ENCODE results near the gene CTRL.
A peak's percentile ranks its signal among the peaks of the same experiment; 100 is the strongest.
"Not testable (repeated sequence)": the region's sequence is repeated elsewhere in the genome, so short reads cannot be mapped to it uniquely, and the experiment has no call there.

CTRL gene

DNA sequence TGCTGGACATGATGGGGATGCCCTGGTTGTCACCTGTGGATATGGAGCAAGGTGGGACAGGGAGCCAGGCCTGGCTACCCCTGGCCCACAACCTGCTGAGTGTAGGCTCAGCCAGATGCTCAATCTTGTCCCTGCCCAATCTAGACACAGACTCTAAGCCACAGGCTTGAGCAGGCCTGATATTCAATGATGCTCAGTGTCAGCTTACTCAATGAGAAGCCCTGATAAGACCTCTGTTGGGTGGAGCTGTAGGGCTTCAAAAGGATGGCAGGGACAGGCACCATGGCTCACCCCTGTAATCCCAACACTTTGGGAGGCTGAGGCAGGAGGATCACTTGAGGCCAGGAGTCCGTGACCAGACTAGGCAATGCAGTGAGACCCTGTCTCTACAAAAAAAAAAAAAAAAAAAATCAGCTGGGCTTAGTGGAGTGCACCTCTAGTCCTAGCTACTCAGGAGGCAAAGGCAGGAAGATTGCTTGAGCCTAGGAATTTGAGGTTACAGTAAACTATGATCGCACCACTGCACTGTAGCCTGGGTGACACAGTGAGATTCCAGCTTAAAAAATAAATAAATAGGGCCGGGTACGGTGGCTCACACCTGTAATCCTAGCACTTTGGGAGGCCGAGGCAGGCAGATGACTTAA lies 8.9 kb upstream of the CTRL start:
- no peak for DNase-seq (ENCODE audit: low read depth)

DNA sequence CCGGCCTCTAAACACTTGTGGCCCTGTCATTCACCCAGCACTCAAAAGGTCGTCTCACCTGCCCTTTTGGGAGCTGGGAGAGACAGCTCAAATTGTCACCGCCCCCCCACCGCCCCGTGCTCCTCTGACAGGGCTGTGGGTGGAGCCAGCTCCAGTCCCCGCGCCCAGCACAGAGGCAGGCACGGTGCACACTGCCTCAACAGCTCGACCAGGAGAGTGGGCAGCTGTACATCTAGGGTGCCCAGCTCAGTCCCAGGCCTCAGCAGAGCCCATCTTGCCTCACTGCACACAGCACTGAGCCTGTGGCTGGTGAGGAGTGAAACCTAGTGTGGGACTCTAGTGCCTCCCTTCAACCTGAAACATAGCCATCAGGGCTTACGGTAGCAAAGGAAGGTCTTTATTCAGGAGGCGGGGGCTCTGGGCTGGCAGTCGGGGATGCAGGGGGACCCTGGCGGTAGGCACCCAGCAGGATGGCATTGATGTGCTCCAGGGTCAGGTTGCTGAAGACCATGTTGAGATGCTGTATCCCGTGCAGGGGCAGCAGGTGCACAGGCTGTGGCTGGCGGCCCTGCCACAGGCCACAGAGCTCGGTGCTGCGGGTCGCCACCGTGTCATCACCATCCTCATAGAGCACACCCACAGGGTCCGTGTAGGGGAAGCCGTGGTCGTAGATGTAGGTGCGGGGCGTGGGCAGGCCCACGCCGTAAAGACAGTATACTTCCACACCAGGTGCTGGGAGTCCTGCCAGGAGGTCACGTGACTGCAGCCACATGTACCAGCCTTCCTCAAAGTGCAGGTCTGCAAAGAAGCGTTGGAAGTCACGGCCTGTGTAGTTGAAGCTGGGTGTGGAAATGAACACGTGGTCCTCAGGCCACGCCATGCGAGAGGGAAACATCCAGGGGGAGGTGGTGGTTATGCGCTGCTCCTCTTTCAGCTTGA lies 8.1 kb upstream of the CTRL start:
- peak; percentile 43 for DNase-seq (ENCODE audit: low read depth)

DNA sequence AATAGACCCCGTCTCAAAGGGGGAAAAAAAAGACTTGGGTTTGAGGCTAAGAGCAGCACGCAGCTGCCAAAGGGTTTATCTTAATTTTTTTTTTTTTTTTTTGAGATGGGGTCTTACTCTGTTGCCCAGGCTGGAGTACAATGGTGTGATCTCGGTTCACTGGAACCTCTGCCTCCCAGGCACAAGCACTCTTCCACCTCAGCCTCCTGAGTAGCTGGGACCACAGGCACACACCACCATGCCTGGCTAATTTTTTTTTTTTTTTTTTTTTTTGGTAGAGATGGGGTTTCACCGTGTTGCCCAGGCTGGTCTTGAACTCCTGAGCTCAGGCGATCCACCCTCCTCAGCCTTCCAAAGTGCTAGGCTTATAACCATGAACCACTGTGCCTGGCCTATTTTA lies 6.1 kb upstream of the CTRL start:
- DNase-seq (ENCODE audit: low read depth): not testable (repeated sequence)

DNA sequence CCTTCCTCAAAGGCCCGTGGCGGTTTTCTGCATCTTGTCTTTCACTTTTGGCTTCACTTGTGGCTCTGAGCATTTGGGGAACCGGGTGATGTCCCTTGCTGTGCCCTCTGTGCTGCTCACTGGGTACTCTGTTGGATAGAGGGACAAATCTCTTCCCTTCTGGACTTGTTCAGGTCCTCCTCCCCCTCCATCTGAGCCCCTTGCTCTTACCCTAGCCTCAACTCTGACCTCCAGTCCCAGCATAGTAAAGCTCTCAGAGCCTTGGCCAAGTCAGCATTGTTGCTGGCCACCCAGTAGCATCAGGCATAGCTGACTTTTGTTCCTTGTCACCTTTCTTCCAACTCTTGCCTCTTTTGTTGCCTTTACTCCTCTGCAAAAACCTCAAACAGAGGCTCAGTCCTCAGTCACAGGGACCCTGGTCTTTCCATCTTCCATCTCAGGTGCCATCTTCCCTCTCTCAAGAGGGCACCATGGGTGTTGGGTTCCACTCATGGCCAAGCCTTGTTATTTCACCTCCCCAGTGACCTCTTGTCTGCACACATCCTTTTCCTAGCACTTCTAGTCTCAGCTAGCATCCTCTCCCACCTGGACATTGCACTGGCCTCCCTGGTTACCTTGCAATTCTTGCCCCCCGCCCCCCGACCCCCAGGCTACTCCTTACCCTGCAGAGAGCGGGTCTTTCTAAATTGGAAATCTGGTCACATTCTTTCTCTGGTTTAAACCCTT lies 5.4 kb upstream of the CTRL start:
- DNase-seq (ENCODE audit: low read depth): peak; percentile 72

DNA sequence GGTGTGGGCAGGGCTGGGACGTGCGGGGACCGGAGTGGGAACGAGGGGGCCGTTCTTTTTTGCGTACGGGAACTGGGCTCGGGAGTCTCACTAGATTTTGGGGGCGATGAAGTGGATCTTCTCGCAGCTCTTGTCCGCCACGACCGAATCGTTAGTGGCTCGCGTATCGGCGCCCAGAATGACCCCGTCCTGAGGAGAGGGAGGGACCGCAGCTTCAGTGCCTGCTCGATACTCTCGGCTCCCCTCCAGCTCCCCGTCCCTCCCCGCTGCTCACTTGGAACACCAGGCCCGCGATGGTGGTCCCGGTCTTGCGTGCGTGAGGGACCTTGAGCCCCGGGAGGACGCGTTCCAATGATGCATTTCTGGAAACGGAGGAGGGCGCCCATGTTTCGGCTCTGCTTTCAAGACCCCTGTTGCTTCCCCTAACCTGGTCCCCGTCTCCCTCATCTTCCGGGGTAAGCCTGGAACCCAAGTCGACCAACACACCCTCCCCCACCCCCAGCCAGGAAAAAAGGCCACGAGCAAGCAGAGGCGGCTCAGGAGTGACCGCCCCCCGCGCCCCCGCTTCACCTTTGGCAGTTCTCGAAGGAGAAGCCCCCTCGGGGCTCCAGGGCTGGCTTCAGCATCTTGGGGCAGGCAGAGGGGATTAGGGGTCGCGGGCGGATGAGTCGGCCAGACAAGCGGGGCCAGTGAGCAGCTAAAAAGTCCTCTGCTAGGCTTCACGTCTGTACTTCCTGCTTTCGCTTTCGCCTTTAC lies 4.6 kb upstream of the CTRL start, which contains the start of gene PSMB10:
Gene PSMB10 (minus strand): TSS at position 727 of the 756 bp plus-strand sequence. CDS start 101 bp downstream, at position 626.
- DNase-seq (ENCODE audit: low read depth): peak; percentile 44

DNA sequence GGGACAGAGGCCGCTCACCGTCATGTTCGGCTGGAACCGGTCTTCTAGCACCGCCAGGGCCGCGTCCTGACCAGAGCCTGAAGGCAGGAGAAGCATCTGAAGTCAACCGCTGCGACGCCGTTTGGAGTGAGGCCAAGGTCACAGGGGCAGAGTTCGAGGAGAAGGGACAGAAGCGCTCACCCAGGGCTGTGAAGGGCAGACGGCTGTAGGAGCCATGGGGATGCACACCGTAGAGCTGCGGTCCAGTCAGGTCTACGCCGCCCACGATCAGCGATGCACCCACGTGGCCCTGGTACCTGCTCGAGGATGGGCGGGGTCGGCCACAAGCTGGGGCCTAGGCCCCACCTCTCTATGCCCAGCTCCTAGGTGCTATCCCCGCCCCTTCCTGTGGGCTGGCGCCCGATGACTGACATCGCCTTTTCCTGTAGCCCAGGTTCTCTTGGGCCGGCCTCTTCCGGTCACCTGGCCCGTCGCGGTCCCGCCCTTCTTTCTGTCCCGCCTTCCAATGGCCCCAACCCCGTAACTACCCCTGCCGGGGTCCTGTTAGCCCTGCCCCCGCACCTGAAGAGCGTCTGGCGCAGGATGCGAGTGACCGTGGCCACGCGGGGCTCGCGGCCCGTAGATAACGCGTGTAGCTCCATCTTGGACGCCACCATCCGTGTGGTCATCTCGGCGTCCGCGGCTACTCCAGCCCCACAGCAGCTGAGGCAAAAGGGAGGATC lies 3.9 kb upstream of the CTRL start:
- peak; percentile 95 for DNase-seq (ENCODE audit: low read depth)

DNA sequence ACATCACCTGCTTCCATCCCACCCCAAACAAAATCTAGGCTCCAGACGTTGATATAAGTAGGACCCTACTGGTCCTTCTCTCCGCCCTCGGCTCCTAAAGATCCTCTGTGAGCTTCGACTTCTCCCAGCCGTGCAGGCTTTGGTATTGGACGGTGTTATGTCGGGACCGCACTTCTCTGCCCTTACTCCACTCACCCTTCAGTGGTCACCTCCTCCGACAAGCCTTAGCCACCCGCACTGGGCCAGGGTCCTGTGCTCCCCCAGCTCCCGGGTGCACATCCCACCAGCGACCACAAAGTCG lies 3.4 kb upstream of the CTRL start:
- no peak for DNase-seq (ENCODE audit: low read depth)

DNA sequence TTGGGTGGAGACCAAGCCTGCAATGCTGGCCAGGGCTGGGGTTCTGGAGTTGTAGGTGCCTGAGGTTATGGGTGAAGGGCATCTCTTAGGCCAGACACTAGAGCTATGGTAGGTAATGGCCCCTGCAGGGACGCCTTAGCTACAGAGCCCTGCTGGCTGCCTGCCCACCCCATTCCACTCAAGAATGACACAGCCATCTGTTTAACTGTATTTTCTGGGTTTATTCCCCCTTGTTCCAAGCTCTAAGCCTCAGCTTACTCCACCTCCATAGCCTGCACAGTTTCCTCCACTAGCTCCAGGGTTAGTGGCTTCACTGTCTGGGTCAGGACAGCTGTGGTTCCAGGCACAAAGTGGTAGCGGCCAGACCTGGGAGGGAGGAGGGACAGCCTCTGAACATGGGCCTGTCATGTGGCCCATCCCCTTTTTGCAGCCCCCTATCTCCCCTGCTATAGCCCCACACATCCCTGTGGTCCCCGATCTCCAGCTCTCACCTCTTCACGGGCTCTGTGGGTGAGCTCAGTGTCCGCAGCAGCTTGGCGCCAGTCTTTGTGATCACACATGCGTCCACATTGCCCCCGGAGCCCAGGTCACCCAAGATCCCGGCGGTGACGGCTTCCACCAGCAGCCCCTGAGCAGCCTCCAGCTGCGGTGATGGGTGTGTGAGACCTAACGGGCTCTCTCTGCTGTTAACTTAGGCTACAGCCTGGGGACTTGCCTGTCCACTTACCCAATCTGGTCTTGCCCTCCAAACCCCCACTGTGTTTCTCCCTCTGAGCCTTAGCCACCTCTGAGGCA lies 2.8 kb upstream of the CTRL start:
- no peak for DNase-seq (ENCODE audit: low read depth)

DNA sequence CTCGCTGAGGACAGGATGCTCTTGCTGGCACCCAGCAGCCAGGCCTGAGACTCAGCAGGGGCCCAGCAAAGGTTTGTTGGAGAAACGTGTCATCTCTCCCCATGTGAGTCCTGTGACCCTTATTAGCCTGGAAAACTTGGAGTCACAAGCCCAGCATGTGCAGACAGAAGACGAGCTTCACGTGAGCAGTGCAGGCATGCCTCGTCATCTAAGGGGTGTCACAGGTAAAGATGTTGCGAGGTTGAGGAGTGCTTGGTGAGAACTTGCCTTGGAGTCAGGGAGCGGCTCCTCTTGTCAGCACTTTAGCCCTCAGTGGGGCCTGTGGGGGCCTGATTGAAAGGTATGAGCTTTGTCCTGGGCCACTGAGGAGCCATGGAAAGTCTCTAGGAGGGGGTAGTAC lies 2.1 kb upstream of the CTRL start:
- no peak for DNase-seq (ENCODE audit: low read depth)

DNA sequence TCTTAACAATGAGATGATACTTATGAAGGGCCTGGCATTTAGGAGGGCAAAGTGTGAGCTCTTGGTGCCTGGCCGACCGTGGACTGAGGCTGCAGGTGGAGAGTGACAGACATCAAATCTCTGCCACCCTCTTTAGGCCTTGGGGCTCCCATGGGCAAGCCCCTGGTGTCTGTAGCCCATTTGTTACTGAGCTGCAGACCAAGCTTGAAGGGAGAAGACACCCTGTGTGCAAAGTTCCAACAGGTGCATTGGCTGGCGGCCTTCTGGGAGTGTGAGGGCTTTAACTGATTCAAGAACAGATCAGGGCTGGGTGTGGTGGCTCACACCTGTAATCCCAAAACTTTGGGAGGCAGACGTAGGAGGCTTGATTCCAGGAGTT lies 789 bp upstream of the CTRL start:
- no peak for DNase-seq (ENCODE audit: low read depth)

DNA sequence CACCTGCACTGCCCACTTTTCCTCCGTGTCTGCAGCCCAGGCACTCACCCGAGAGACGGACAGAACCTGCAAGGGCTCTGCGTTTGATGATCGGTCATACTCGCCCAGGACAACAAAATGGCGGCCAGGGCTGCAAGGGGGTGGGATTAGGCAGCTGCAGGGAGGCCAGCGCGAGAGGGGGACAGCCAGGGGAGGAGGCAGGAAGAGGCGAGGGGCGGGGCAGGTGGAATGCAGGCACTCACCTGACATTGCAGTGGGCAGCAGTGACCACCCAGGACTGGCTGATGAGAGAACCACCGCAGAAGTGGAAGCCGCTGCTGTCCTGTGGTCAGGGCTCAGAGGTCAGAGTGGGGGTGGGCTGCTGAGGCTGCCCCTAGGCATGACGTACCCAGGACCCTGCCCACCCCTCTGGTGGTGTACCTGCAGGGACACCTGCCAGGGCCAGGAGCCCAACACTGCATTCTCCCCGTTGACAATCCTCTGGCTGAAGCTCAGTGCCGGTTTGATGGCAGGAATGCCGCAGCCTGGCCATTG lies 917 bp downstream of the CTRL start:
- DNase-seq (ENCODE audit: low read depth): no peak

DNA sequence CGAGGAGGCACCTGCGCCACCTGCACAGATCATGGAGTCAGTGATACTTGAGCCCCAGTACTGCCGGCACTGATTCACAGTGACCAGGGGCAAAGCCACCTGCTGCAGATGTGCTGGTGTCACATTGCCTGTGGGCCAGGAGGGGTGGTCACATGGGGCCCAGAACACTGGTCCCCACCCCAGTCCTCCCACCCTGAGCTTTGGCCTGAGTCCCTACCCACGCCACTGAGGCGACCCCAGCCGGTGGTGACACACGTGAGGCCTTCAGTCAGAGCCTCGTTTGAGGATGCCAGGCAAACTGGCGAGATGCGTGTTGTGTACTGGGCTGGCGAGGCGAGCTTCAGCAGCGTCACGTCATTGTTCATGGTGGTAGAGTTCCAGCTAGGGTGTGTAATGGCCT lies 1.5 kb downstream of the CTRL start:
- DNase-seq (ENCODE audit: low read depth): no peak

DNA sequence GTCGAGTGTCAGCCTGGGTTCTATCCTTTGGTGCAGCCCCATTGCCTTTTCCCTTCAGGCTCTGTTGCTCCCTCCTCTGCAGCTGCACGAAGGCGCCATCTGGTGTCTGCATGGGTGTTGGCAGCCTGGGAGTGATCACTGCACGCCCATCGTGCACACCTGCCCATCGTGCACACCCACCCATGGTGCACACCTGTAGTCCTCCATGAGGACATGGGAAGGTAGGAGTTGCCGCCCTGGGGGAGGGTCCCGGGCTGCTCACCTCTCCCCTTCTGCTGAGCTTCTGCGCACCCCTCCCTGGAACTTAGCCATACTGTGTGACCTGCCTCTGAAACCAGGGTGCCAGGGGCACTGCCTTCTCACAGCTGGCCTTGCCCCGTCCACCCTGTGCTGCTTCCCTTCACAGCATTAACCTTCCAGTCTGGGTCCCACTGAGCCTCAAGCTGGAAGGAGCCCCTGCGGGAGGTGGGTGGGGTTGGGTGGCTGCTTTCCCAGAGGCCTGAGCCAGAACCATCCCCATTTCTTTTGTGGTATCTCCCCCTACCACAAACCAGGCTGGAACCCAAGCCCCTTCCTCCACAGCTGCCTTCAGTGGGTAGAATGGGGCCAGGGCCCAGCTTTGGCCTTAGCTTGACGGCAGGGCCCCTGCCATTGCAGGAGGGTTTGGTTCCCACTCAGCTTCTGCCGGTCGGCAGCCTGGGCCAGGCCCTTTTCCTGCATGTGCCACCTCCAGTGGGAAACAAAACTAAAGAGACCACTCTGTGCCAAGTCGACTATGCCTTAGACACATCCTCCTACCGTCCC lies 2.9 kb downstream of the CTRL start:
- peak; percentile 70 for DNase-seq (ENCODE audit: low read depth)

DNA sequence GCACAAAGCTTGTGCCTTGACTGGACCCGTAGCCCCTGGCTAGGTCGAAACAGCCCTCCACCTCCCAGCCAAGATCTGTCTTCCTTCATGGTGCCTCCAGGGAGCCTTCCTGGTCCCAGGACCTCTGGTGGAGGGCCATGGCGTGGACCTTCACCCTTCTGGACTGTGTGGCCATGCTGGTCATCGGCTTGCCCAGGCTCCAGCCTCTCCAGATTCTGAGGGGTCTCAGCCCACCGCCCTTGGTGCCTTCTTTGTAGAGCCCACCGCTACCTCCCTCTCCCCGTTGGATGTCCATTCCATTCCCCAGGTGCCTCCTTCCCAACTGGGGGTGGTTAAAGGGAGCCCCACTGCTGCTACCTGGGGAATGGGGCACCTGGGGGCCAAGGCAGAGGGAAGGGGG lies 3.5 kb downstream of the CTRL start:
- no peak for DNase-seq (ENCODE audit: low read depth)

DNA sequence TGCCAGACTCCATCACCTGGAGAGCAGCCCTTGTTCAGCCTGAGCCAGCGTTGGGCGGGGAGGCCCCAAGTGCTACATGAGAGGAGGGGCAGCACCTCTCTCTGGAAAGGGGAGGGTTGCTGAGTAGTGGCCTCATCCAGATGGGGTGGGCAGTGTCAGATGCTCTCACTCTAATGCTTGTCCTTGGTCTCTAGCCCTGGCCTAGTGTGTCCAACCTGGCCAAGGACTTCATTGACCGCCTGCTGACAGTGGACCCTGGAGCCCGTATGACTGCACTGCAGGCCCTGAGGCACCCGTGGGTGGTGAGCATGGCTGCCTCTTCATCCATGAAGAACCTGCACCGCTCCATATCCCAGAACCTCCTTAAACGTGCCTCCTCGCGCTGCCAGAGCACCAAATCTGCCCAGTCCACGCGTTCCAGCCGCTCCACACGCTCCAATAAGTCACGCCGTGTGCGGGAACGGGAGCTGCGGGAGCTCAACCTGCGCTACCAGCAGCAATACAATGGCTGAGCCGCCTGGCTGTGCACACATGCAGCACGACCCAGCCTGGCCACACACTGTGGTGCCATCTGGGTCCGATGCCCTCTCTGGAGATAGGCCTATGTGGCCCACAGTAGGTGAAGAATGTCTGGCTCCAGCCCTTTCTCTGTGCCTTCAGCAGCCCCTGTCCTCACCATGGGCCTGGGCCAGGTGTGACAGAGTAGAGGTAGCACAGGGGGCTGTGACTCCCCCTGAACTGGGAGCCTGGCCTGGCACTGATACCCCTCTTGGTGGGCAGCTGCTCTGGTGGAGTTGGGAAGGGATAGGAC lies 4.3 kb downstream of the CTRL start:
- no peak for DNase-seq (ENCODE audit: low read depth)

DNA sequence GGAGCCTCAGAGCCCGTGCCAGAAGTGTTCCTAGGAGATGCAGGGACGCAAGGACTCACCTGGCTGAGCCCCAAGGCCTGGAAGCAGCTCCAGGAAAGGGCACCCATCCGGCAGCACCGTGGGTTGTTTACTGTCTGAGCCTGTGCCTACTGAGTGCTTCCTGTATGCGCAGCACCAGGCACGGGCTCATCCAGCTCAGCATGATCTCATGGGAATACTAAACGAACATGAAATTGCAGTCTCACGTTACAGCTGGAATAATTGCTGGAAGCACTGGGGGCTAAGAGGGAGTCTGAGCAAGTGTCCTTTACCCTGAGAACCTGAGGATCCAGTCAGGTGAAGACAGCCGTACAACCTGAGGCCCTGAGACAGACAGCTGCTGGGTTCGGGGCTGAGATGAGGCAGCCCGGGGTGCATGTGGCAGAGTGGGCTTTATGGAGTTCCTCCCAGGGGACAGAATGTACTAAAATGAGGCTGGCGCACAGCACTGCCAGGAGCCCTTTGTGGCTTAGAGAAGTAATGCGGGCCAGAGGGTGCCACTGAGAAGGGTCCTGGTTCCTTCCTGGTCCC lies 5.4 kb downstream of the CTRL start:
- no peak for DNase-seq (ENCODE audit: low read depth)

DNA sequence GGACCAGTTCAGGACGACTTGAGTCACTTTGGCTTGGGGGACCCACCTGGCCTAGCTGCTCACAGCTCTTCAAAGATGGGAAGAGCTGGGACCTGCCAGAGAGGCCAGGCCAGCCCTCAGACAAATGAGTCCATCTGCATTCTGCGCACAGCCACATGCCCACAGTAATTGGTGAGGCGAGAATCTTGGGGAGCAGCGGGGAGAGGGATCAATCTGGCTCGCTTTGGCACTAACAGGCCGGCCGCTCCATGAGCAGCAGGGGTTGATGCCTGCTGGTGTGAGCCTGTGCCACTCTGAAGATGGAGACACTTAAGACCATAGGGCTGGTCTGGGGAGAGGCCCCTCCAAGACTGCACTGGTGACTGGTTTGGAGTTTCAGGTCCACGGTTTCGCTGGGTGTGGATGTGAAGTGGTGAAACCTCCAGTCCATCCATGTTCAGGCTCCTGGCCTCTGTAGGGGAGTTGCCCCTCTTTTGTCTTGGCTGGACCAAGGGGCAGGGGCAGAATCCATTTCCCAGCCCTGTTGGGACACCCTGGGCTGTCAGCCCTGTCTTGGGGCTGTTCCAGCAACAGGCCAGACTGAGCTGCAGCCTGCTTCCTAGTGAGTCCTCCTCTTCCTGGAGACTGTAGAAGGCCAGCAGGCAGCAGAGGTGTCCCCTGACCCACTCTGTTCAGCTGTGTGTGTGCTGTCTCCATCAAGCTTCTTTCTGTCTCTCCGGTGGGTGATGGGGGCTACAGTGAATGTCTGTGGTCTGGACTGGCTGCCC lies 7.3 kb downstream of the CTRL start:
- no peak for DNase-seq (ENCODE audit: low read depth)

Measured in activated T-cell treated with anti-CD3 and anti-CD28 coated beads for 24 hours (primary cell).